A673 (cell line): ENCODE data around the gene PRKCH. TPM values are rescaled to one million over a fixed set of nuclear protein-coding genes. Genes with fewer than 3 reads are reported as not detected.

Experiments used
- BruUV-seq: library from RNA; stranded (reverse); fragments of 400-500 nt; replicated peaks from 2 replicates; lab custom pipeline; 2021; lab: Mats Ljungman, UMichigan
- CTCF ChIA-PET: fragments of 300-600 bp; sonication (Branson Sonifier 250); formaldehyde crosslinking; loops from one replicate; lab custom pipeline; 2022; ENCODE audit warnings: antibody characterized with exemption; lab: Charles Lee
- POLR2A ChIA-PET: fragments of 300-600 bp; sonication (Branson Sonifier 250); formaldehyde crosslinking; loops from one replicate; lab custom pipeline; 2022; ENCODE audit warnings: antibody characterized with exemption; ENCODE audit not compliant: low non-redundant PET; lab: Charles Lee
- DNase-seq: peaks from one replicate; pipeline ENCODE4 v3.0.0-alpha.2; 2015; ENCODE audit warnings: low spot score
- H3K27ac ChIP-seq: fragments of 200-600 bp; sonication (generic); 2 replicates; pipeline ENCODE4 v1.5.1; 2016; ENCODE audit warnings: mixed run types, low read depth, mild to moderate bottlenecking, mixed read lengths, antibody characterized with exemption, low read length; ENCODE audit not compliant: poor library complexity, severe bottlenecking
- H3K27me3 ChIP-seq: fragments of 200-600 bp; sonication (generic); replicated peaks from 2 replicates; pipeline ENCODE4 v1.6.1; 2017; ENCODE audit warnings: mixed run types, low read depth, mild to moderate bottlenecking, mixed read lengths, antibody characterized with exemption, low read length; ENCODE audit not compliant: insufficient read depth, poor library complexity
- H3K36me3 ChIP-seq: fragments of 200-600 bp; sonication (generic); 2 replicates; pipeline ENCODE4 v1.6.1; 2016; ENCODE audit warnings: mixed run types, mild to moderate bottlenecking, mixed read lengths, antibody characterized with exemption, low read length; ENCODE audit not compliant: insufficient read depth, poor library complexity, severe bottlenecking
- H3K4me1 ChIP-seq: fragments of 200-600 bp; sonication (generic); 2 replicates; pipeline ENCODE4 v1.6.1; 2017; ENCODE audit warnings: mixed run types, mild to moderate bottlenecking, mixed read lengths, antibody characterized with exemption, low read length; ENCODE audit not compliant: insufficient read depth, poor library complexity, severe bottlenecking
- H3K4me3 ChIP-seq: fragments of 200-600 bp; sonication (generic); 2 replicates; pipeline ENCODE4 v1.5.1; 2016; ENCODE audit warnings: low read depth, mixed run types, mild to moderate bottlenecking, mixed read lengths, low read length; ENCODE audit not compliant: poor library complexity, severe bottlenecking
- H3K9me3 ChIP-seq: fragments of 200-600 bp; sonication (generic); 2 replicates; pipeline ENCODE4 v1.6.1; 2016; ENCODE audit warnings: mixed run types, low read depth, mild to moderate bottlenecking, mixed read lengths, antibody characterized with exemption, low read length; ENCODE audit not compliant: poor library complexity, severe bottlenecking
- CTCF ChIP-seq: fragments of 300-800, 200-600 bp; sonication (generic); conservative IDR thresholded peaks from 2 replicates; pipeline ENCODE4 v1.5.1; 2017; ENCODE audit warnings: low read depth, mild to moderate bottlenecking, antibody characterized with exemption, low read length, moderate library complexity, mixed read lengths
- EZH2 ChIP-seq: fragments of 200-600 bp; sonication (generic); IDR thresholded peaks from 2 replicates; pipeline ENCODE4 v1.6.1; 2017; ENCODE audit warnings: borderline replicate concordance, low read depth, mild to moderate bottlenecking, mixed read lengths, antibody characterized with exemption, low read length; ENCODE audit not compliant: poor library complexity, severe bottlenecking
- intact Hi-C: fragments of 100-400 bp; cut with micrococcal nuclease; formaldehyde crosslinking; loops from one replicate; pipeline ENCODE4 v1.10.0; 2022; ENCODE audit not compliant: unreplicated experiment
- total RNA-seq: library from RNA; stranded (reverse); gene quantifications from 2 replicates; pipeline ENCODE4 v1.2.3, GENCODE V29; 2021

Gene PRKCH
- total RNA-seq, 1 experiment from 2014 or later: 1.8 TPM

DNA sequence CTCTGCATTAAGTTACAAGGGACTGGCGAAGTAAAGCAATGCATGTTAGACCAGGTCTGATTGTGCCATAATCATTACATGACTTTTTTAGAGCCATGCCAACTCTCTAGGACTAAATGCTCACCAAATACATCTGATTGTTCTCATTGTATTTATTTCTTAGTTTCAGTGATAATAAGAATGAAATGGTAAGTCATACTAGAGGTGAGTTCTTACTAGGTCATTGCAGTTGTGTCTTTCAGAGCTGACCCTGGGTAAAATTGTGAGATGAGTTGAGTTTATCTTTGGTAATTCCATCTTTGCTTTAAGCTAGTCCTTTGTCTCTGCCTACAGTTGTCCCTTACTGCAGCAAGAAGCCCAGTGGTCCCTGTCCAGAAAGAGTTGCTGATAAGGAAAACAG lies 73.2 kb downstream of the PRKCH start:
- intact Hi-C loops: no loop called here
- CTCF ChIA-PET: no interaction called here
- no peaks in the 10 kb centered on the region for H3K4me1 ChIP-seq
- H3K36me3 ChIP-seq: no peaks in the 10 kb centered on the region
- no peak for DNase-seq
- TF ChIP-seq CTCF (no peak), EZH2 (no peak)
- POLR2A ChIA-PET: interaction anchor here (0.6 kb wide), 1 partner anchor 17 kb away, joined by 3 read pairs; no protein-coding TSS in a partner anchor
- H3K9me3 ChIP-seq: no peaks in the 10 kb centered on the region
- H3K4me3 ChIP-seq: no peak overlapping the region
- H3K27me3 ChIP-seq: peaks cover 11% of the 10 kb centered on the region
- no peak overlapping the region for H3K27ac ChIP-seq
- BruUV-seq: no TSS peak

DNA sequence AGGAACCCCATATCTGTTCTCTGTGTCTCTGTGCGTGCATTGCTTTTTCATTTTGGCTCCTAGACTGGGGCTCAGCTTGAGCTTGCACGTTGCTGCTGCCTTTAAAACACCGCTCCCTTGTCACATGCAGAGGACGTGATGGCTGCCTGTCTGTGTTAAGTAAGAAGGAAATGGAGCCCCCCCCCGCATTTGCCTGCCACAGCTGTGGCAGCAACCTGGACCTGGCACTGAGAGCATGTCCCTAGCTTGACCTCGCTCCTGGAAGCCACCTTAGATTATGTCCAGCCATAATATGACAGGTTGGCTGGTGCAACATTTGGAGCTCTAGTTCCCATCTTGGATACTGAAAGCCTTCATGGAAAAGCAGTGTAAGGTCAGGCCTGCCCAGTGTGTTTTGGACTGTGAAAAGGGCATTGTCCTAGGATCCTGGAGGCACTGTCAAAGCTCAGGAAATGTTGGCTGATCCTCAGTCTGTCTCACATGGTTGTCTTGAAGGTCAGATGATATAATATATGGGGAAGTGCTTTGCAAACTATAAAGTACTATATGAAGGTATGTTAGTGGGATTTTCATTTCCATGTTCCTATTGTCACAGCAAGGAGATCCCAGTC lies 73.8 kb downstream of the PRKCH start:
- Histone ChIP-seq H3K27ac (no peak overlapping the region), H3K36me3 (no peaks in the 10 kb centered on the region), H3K4me3 (no peak overlapping the region), H3K9me3 (no peaks in the 10 kb centered on the region), H3K4me1 (no peaks in the 10 kb centered on the region), H3K27me3 (peaks cover 11% of the 10 kb centered on the region)
- intact Hi-C loops: no loop called here
- no peak for DNase-seq
- no TSS peak for BruUV-seq
- POLR2A ChIA-PET: interaction anchor here (0.6 kb wide), 1 partner anchor 17 kb away, joined by 3 read pairs; no protein-coding TSS in a partner anchor
- CTCF ChIA-PET: no interaction called here
- TF ChIP-seq CTCF (no peak), EZH2 (no peak)

- ChIA-PET POLR2A (no interaction called here), CTCF (no interaction called here)
- Histone ChIP-seq H3K4me3 (no peak overlapping the region), H3K27ac (no peak overlapping the region), H3K36me3 (no peaks in the 10 kb centered on the region), H3K9me3 (no peaks in the 10 kb centered on the region), H3K27me3 (peaks cover 12% of the 10 kb centered on the region), H3K4me1 (no peaks in the 10 kb centered on the region)
- DNase-seq: no peak
- no TSS peak for BruUV-seq
- intact Hi-C loops: no loop called here
- TF ChIP-seq EZH2: no peak
- TF ChIP-seq CTCF: no peak
These were observed 74.9 kb downstream of the PRKCH start for GRCh38 chr14:61396279-61396678.
